ENCODE measurements around the gene SCARF1.

DNA sequence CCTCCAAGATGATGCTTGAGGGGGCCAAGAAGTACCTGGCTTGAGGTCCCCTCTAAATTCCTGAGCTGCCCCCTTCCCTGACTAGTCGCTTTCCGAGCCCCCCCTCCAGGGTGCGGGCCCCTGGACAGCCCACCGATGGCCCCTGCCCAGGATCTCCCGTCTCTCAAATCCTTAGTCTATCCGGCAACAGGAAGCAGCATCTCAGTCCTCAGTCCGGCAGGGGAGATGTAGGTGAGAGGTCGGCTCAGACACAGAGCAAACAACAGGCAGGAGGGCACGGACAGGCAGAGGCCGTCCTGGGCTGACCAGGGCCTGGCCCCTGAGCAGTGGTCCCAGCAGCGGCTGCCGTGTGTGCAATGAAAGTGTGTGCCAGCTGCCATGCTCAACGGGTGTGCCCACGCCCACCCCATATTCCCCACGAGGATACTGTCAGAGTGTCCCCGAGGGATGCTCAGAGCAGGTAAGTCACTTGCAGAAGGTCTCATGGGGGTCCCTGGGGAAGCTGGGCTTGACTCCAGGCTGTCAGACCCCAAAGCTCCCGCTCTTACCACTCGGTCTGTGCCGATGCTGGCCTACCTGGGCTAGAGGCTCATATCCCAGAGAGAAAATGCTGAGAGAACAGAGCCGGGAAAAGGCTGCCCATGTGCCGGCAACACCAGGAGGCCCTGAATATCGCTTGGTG lies 24.1 kb downstream of the SCARF1 start:
- no peak for TF ChIP-seq EZH2phosphoT487 (IDR thresholded peaks at IDR 0.05; ENCODE audit: borderline replicate concordance, low read depth, low read length)
- TF ChIP-seq, protein P1, sequence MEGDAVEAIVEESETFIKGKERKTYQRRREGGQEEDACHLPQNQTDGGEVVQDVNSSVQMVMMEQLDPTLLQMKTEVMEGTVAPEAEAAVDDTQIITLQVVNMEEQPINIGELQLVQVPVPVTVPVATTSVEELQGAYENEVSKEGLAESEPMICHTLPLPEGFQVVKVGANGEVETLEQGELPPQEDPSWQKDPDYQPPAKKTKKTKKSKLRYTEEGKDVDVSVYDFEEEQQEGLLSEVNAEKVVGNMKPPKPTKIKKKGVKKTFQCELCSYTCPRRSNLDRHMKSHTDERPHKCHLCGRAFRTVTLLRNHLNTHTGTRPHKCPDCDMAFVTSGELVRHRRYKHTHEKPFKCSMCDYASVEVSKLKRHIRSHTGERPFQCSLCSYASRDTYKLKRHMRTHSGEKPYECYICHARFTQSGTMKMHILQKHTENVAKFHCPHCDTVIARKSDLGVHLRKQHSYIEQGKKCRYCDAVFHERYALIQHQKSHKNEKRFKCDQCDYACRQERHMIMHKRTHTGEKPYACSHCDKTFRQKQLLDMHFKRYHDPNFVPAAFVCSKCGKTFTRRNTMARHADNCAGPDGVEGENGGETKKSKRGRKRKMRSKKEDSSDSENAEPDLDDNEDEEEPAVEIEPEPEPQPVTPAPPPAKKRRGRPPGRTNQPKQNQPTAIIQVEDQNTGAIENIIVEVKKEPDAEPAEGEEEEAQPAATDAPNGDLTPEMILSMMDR (conservative IDR thresholded peaks at IDR 0.05; ENCODE audit: low read length), result no peak

Data from OCI-LY7 (cell line).